Activated T-cell treated with anti-CD3 and anti-CD28 coated beads for 4 hours (primary cell): ENCODE data around the gene APBB1IP.
"Not testable (repeated sequence)": the region's sequence is repeated elsewhere in the genome, so short reads cannot be mapped to it uniquely, and the experiment has no call there.

Experiments
- DNase-seq: peaks from one replicate; pipeline ENCODE4 v3.0.0-alpha.2; 2020

Gene APBB1IP

GRCh38 chr10:26445411-26446031 lies 7.4 kb downstream of the APBB1IP start:
- no peak for DNase-seq

GRCh38 chr10:26446258-26446657 lies 8.1 kb downstream of the APBB1IP start:
- no peak for DNase-seq

GRCh38 chr10:26448292-26448691 lies 10.2 kb downstream of the APBB1IP start:
- no peak for DNase-seq

GRCh38 chr10:26448706-26449435 lies 10.7 kb downstream of the APBB1IP start:
- peak; percentile 33 for DNase-seq

GRCh38 chr10:26449726-26450125 lies 11.6 kb downstream of the APBB1IP start:
- no peak for DNase-seq

GRCh38 chr10:26451903-26452302 lies 13.8 kb downstream of the APBB1IP start:
- DNase-seq, result no peak

- no peak for DNase-seq
Measured at GRCh38 chr10:26453850-26454249, 15.7 kb downstream of the APBB1IP start.

GRCh38 chr10:26454891-26455290 lies 16.8 kb downstream of the APBB1IP start:
- no peak for DNase-seq

GRCh38 chr10:26455567-26456315 lies 17.6 kb downstream of the APBB1IP start:
- DNase-seq, result no peak

- no peak for DNase-seq
Measured at GRCh38 chr10:26457088-26457487, 18.9 kb downstream of the APBB1IP start.

- no peak for DNase-seq
Measured at GRCh38 chr10:26460736-26461135, 22.6 kb downstream of the APBB1IP start.

- DNase-seq, result no peak
Measured at GRCh38 chr10:26463986-26464385, 25.8 kb downstream of the APBB1IP start.

- DNase-seq, result no peak
Measured at GRCh38 chr10:26464632-26465280, 26.6 kb downstream of the APBB1IP start.

- not testable (repeated sequence) for DNase-seq
Measured at GRCh38 chr10:26466531-26466930, 28.4 kb downstream of the APBB1IP start.

GRCh38 chr10:26467639-26468038 lies 29.5 kb downstream of the APBB1IP start:
- no peak for DNase-seq

- no peak for DNase-seq
Measured at GRCh38 chr10:26468291-26468690, 30.1 kb downstream of the APBB1IP start.

- no peak for DNase-seq
Measured at GRCh38 chr10:26468700-26469099, 30.6 kb downstream of the APBB1IP start.

- no peak for DNase-seq
Measured at GRCh38 chr10:26472492-26472778, 34.3 kb downstream of the APBB1IP start.

- no peak for DNase-seq
Measured at GRCh38 chr10:26474026-26474425, 35.9 kb downstream of the APBB1IP start.

- DNase-seq, result not testable (repeated sequence)
Measured at GRCh38 chr10:26474845-26475244, 36.7 kb downstream of the APBB1IP start.

- DNase-seq, result no peak
Measured at GRCh38 chr10:26475386-26475785, 37.2 kb downstream of the APBB1IP start.

GRCh38 chr10:26477501-26477900 lies 39.4 kb downstream of the APBB1IP start:
- DNase-seq, result no peak

GRCh38 chr10:26478061-26478460 lies 39.9 kb downstream of the APBB1IP start:
- DNase-seq, result no peak
